Measurements from ENCODE around the gene GRN.

The GRN gene

GRCh38 chr17:44348988-44349364 is 3.9 kb downstream of the GRN start:
- H4K12ac ChIP-seq (ENCODE audit: low read depth, low read length): no peak overlapping the region
- no CpG with 5 or more reads among the region's 6 CpGs for WGBS (ENCODE audit: extremely low coverage, insufficient coverage, insufficient read length)
- H2BK120ac ChIP-seq (ENCODE audit: insufficient read depth, low read length, poor library complexity): no peak overlapping the region
- no peak overlapping the region for H3K14ac ChIP-seq (ENCODE audit: low read length)
- H3K27ac ChIP-seq (ENCODE audit: low read depth, low read length): no peak overlapping the region
- no peaks in the 10 kb centered on the region for H3K27me3 ChIP-seq (ENCODE audit: insufficient read depth, low read length)
- no peak overlapping the region for H2BK12ac ChIP-seq (ENCODE audit: low read length)
- H2AK5ac ChIP-seq (ENCODE audit: low read length): no peak overlapping the region
- H3K79me2 ChIP-seq (ENCODE audit: control insufficient read depth, insufficient read depth, low read length, poor library complexity): no peaks in the 10 kb centered on the region
- no peak overlapping the region for H3K23ac ChIP-seq (ENCODE audit: low read length)
- DNase-seq: no peak
- no peak overlapping the region for H3K18ac ChIP-seq (ENCODE audit: low read length)
- no peak overlapping the region for H2AFZ ChIP-seq (ENCODE audit: insufficient read depth, low read length, poor library complexity)
- H3K79me1 ChIP-seq (ENCODE audit: low read length): peaks cover 3% of the 10 kb centered on the region
- no peaks in the 10 kb centered on the region for H3K9me3 ChIP-seq (ENCODE audit: insufficient read depth, low read depth, low read length)
- H3K4me1 ChIP-seq (ENCODE audit: control insufficient read depth in 1 of 2, insufficient read depth in 2 of 2, low read length in 2 of 2): peaks cover 3 to 10% of the 10 kb centered on the region in 2 experiments
- H4K91ac ChIP-seq (ENCODE audit: low read depth, low read length): no peak overlapping the region
- H4K8ac ChIP-seq (ENCODE audit: low read depth, low read length): no peak overlapping the region
- no peak overlapping the region for H2BK5ac ChIP-seq (ENCODE audit: low read depth, low read length, poor library complexity)
- no peak overlapping the region for H3K4me2 ChIP-seq (ENCODE audit: low read length)
- no peak overlapping the region for H3K9ac ChIP-seq (ENCODE audit: low read length)
- H3K36me3 ChIP-seq (ENCODE audit: control insufficient read depth in 1 of 2, insufficient read depth in 2 of 2, low read length in 2 of 2): peaks cover 38 to 39% of the 10 kb centered on the region in 2 experiments
- H3K4ac ChIP-seq (ENCODE audit: low read depth, low read length): no peak overlapping the region
- H3K4me3 ChIP-seq (ENCODE audit: low read depth, low read length): no peak overlapping the region

GRCh38 chr17:44349553-44350070 is 4.5 kb downstream of the GRN start:
- WGBS (ENCODE audit: extremely low coverage, insufficient coverage, insufficient read length): no CpG with 5 or more reads among the region's 12 CpGs
- Histone ChIP-seq H2BK120ac (ENCODE audit: insufficient read depth, low read length, poor library complexity) (no peak overlapping the region), H3K27me3 (ENCODE audit: insufficient read depth, low read length) (no peaks in the 10 kb centered on the region), H3K36me3 (ENCODE audit: control insufficient read depth in 1 of 2, insufficient read depth in 2 of 2, low read length in 2 of 2) (peaks cover 38 to 39% of the 10 kb centered on the region in 2 experiments), H3K14ac (ENCODE audit: low read length) (no peak overlapping the region), H2BK5ac (ENCODE audit: low read depth, low read length, poor library complexity) (no peak overlapping the region), H2BK12ac (ENCODE audit: low read length) (no peak overlapping the region), H3K4me3 (ENCODE audit: low read depth, low read length) (no peak overlapping the region), H3K9ac (ENCODE audit: low read length) (no peak overlapping the region), H3K79me1 (ENCODE audit: low read length) (peaks cover 3% of the 10 kb centered on the region), H3K4me2 (ENCODE audit: low read length) (no peak overlapping the region), H3K4me1 (ENCODE audit: control insufficient read depth in 1 of 2, insufficient read depth in 2 of 2, low read length in 2 of 2) (peaks cover 3 to 12% of the 10 kb centered on the region in 2 experiments), H3K4ac (ENCODE audit: low read depth, low read length) (no peak overlapping the region), H3K18ac (ENCODE audit: low read length) (no peak overlapping the region), H4K91ac (ENCODE audit: low read depth, low read length) (no peak overlapping the region), H3K23ac (ENCODE audit: low read length) (no peak overlapping the region), H2AK5ac (ENCODE audit: low read length) (no peak overlapping the region), H3K9me3 (ENCODE audit: insufficient read depth, low read depth, low read length) (no peaks in the 10 kb centered on the region), H2AFZ (ENCODE audit: insufficient read depth, low read length, poor library complexity) (no peak overlapping the region), H4K8ac (ENCODE audit: low read depth, low read length) (no peak overlapping the region), H3K79me2 (ENCODE audit: control insufficient read depth, insufficient read depth, low read length, poor library complexity) (no peaks in the 10 kb centered on the region), H4K12ac (ENCODE audit: low read depth, low read length) (no peak overlapping the region), H3K27ac (ENCODE audit: low read depth, low read length) (no peak overlapping the region)
- no peak for DNase-seq

- H3K4me2 ChIP-seq (ENCODE audit: low read length): no peak overlapping the region
- H3K79me1 ChIP-seq (ENCODE audit: low read length): no peaks in the 10 kb centered on the region
- H2AK5ac ChIP-seq (ENCODE audit: low read length): no peak overlapping the region
- H3K9ac ChIP-seq (ENCODE audit: low read length): no peak overlapping the region
- H3K4ac ChIP-seq (ENCODE audit: low read depth, low read length): no peak overlapping the region
- DNase-seq: peak; percentile 62 to 80
- H3K36me3 ChIP-seq (ENCODE audit: control insufficient read depth in 1 of 2, insufficient read depth in 2 of 2, low read length in 2 of 2): peaks cover 40 to 45% of the 10 kb centered on the region in 2 experiments
- H4K12ac ChIP-seq (ENCODE audit: low read depth, low read length): no peak overlapping the region
- no peak overlapping the region for H4K91ac ChIP-seq (ENCODE audit: low read depth, low read length)
- H4K8ac ChIP-seq (ENCODE audit: low read depth, low read length): no peak overlapping the region
- H3K27me3 ChIP-seq (ENCODE audit: insufficient read depth, low read length): no peaks in the 10 kb centered on the region
- H3K4me1 ChIP-seq (ENCODE audit: control insufficient read depth in 1 of 2, insufficient read depth in 2 of 2, low read length in 2 of 2): peaks cover 2 to 8% of the 10 kb centered on the region in 2 experiments
- WGBS (ENCODE audit: extremely low coverage, insufficient coverage, insufficient read length): no CpG with 5 or more reads among the region's 6 CpGs
- H2BK5ac ChIP-seq (ENCODE audit: low read depth, low read length, poor library complexity): no peak overlapping the region
- H3K27ac ChIP-seq (ENCODE audit: low read depth, low read length): no peak overlapping the region
- no peak overlapping the region for H3K18ac ChIP-seq (ENCODE audit: low read length)
- no peaks in the 10 kb centered on the region for H3K9me3 ChIP-seq (ENCODE audit: insufficient read depth, low read depth, low read length)
- no peak overlapping the region for H3K4me3 ChIP-seq (ENCODE audit: low read depth, low read length)
- no peaks in the 10 kb centered on the region for H3K79me2 ChIP-seq (ENCODE audit: control insufficient read depth, insufficient read depth, low read length, poor library complexity)
- H2AFZ ChIP-seq (ENCODE audit: insufficient read depth, low read length, poor library complexity): no peak overlapping the region
- no peak overlapping the region for H2BK120ac ChIP-seq (ENCODE audit: insufficient read depth, low read length, poor library complexity)
- no peak overlapping the region for H3K23ac ChIP-seq (ENCODE audit: low read length)
- no peak overlapping the region for H3K14ac ChIP-seq (ENCODE audit: low read length)
- no peak overlapping the region for H2BK12ac ChIP-seq (ENCODE audit: low read length)
Observed at GRCh38 chr17:44350733-44351226, 5.7 kb downstream of the GRN start.

GRCh38 chr17:44351464-44351863 is 6.4 kb downstream of the GRN start:
- Histone ChIP-seq H2BK5ac (ENCODE audit: low read depth, low read length, poor library complexity) (no peak overlapping the region), H4K8ac (ENCODE audit: low read depth, low read length) (no peak overlapping the region), H2AFZ (ENCODE audit: insufficient read depth, low read length, poor library complexity) (no peak overlapping the region), H3K79me1 (ENCODE audit: low read length) (no peaks in the 10 kb centered on the region), H3K18ac (ENCODE audit: low read length) (no peak overlapping the region), H3K36me3 (ENCODE audit: control insufficient read depth in 1 of 2, insufficient read depth in 2 of 2, low read length in 2 of 2) (peaks cover 45 to 46% of the 10 kb centered on the region in 2 experiments), H2BK120ac (ENCODE audit: insufficient read depth, low read length, poor library complexity) (no peak overlapping the region), H3K9me3 (ENCODE audit: insufficient read depth, low read depth, low read length) (no peaks in the 10 kb centered on the region), H3K27me3 (ENCODE audit: insufficient read depth, low read length) (no peaks in the 10 kb centered on the region), H3K27ac (ENCODE audit: low read depth, low read length) (no peak overlapping the region), H3K9ac (ENCODE audit: low read length) (no peak overlapping the region), H3K4me3 (ENCODE audit: low read depth, low read length) (no peak overlapping the region), H2BK12ac (ENCODE audit: low read length) (no peak overlapping the region), H3K79me2 (ENCODE audit: control insufficient read depth, insufficient read depth, low read length, poor library complexity) (no peaks in the 10 kb centered on the region), H3K4me2 (ENCODE audit: low read length) (no peak overlapping the region), H3K4ac (ENCODE audit: low read depth, low read length) (no peak overlapping the region), H4K12ac (ENCODE audit: low read depth, low read length) (no peak overlapping the region), H2AK5ac (ENCODE audit: low read length) (no peak overlapping the region), H3K14ac (ENCODE audit: low read length) (no peak overlapping the region), H3K4me1 (ENCODE audit: control insufficient read depth in 1 of 2, insufficient read depth in 2 of 2, low read length in 2 of 2) (peaks cover 0 to 5% of the 10 kb centered on the region in 2 experiments), H3K23ac (ENCODE audit: low read length) (no peak overlapping the region), H4K91ac (ENCODE audit: low read depth, low read length) (no peak overlapping the region)
- no peak for DNase-seq
- no CpG with 5 or more reads among the region's 8 CpGs for WGBS (ENCODE audit: extremely low coverage, insufficient coverage, insufficient read length)
